Measurements from ENCODE around the gene RAB43. TPM values are rescaled to one million over a fixed set of nuclear protein-coding genes. Genes with fewer than 3 reads are reported as not detected.

RAB43 gene
- total RNA-seq, 1 experiment from 2014 or later = 13.5 TPM

DNA sequence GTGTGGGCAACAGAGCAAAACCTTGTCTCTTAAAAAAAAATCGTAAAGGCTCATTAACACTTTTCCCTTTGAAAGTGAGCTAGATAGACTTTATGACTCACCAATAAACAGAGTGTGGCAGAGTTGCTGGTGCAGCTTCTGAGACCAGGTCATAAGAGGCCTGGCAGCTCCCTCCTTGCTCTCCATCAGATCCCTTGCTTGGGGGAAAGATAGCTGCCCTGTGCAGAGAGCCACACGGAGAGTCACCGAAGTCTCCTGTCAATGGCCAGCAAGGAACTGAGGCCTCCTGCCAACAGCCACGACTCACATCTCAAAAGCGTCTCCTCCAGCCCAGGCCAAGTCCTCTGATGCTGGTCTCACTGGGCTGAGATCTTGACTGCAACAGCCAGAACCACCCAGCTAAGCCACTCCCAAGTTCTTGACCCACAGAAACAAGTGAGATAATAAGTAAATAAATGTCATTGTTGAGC lies 69.7 kb downstream of the RAB43 start:
- intact Hi-C loops (cut with micrococcal nuclease) = no loop called here
- RAD21 ChIA-PET (ENCODE audit: low non-redundant PET in 1 of 2, low total read pairs in 2 of 2, uncharacterized antibody in 2 of 2, unreplicated experiment in 2 of 2) = interaction anchor here in 1 of 2 experiments (0.7 kb wide), 1 partner anchor 72 kb away, joined by 3 read pairs; no protein-coding TSS in a partner anchor
- CTCF ChIA-PET = interaction anchor here (0.9 to 3.1 kb wide), 4 partner anchors 9 to 194 kb away, joined by 3 to 51 read pairs (median 20); partner anchors contain the start of gene RAB43
- H4K20me1 ChIP-seq (ENCODE audit: insufficient read depth) = no peaks in the 10 kb centered on the region
- peaks cover 0 to 24% of the 10 kb centered on the region in 2 experiments; a peak in 3 of 4 replicates for H3K4me1 ChIP-seq (ENCODE audit: control insufficient read depth in 1 of 2, insufficient read depth in 2 of 2, low read length in 2 of 2)
- ATAC-seq (no peak), DNase-seq (ENCODE audit: low read depth, low spot score) (no peak)
- no peaks in the 10 kb centered on the region for H3K27me3 ChIP-seq (ENCODE audit: insufficient read depth, low read length)
- no peaks in the 10 kb centered on the region for H3K79me2 ChIP-seq (ENCODE audit: insufficient read depth, low read length)
- H3K9me2 ChIP-seq (ENCODE audit: insufficient read depth) = no peaks in the 10 kb centered on the region
- H3K4me2 ChIP-seq (ENCODE audit: low read length) = peak overlapping the region; percentile 9; the same call in 1 of the 2 replicates
- no peak overlapping the region for H3K4me3 ChIP-seq (replicated peaks in 1 of 2; ENCODE audit: low read depth in 1 of 2, low read length in 2 of 2)
- no TSS peak for BruUV-seq (replicated peaks)
- H3K9me3 ChIP-seq (ENCODE audit: control insufficient read depth in 1 of 2, insufficient read depth in 1 of 2, low read depth in 1 of 2, low read length in 2 of 2) = no peaks in the 10 kb centered on the region
- H3K27ac ChIP-seq (ENCODE audit: low read depth, low read length) = no peak overlapping the region
- H2AFZ ChIP-seq (ENCODE audit: low read depth, low read length, poor library complexity, severe bottlenecking) = no peak overlapping the region
- no peaks in the 10 kb centered on the region for H3K36me3 ChIP-seq (ENCODE audit: control insufficient read depth in 1 of 2, insufficient read depth in 2 of 2, low read length in 2 of 2)
- no peak overlapping the region for H3K9ac ChIP-seq (ENCODE audit: low read length)
- no peak for TF ChIP-seq SRF (IDR thresholded peaks at IDR 0.05; ENCODE audit: low read depth)
- no peak for TF ChIP-seq YY1 (IDR thresholded peaks at IDR 0.05; ENCODE audit: extremely low read depth, insufficient replicate concordance, low read depth, low read length)
- no peak for TF ChIP-seq SP1 (IDR thresholded peaks at IDR 0.05; ENCODE audit: low read depth)
- TF ChIP-seq FOSL1 (IDR thresholded peaks at IDR 0.05; ENCODE audit: low read depth) = no peak; the same call in 1 of the 2 replicates
- no peak for TF ChIP-seq CBX3 (IDR thresholded peaks at IDR 0.05; ENCODE audit: low read depth)
- no peak for TF ChIP-seq TCF7L2 (IDR thresholded peaks at IDR 0.05; ENCODE audit: borderline replicate concordance, extremely low read depth, insufficient read depth, insufficient read length)
- TF ChIP-seq EGR1 (IDR thresholded peaks at IDR 0.05; ENCODE audit: low read depth) = no peak
- no peak for TF ChIP-seq JUND (IDR thresholded peaks at IDR 0.05)
- TF ChIP-seq, protein P1, sequence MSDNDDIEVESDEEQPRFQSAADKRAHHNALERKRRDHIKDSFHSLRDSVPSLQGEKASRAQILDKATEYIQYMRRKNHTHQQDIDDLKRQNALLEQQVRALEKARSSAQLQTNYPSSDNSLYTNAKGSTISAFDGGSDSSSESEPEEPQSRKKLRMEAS (IDR thresholded peaks at IDR 0.05) = no peak
- TF ChIP-seq, protein P2, sequence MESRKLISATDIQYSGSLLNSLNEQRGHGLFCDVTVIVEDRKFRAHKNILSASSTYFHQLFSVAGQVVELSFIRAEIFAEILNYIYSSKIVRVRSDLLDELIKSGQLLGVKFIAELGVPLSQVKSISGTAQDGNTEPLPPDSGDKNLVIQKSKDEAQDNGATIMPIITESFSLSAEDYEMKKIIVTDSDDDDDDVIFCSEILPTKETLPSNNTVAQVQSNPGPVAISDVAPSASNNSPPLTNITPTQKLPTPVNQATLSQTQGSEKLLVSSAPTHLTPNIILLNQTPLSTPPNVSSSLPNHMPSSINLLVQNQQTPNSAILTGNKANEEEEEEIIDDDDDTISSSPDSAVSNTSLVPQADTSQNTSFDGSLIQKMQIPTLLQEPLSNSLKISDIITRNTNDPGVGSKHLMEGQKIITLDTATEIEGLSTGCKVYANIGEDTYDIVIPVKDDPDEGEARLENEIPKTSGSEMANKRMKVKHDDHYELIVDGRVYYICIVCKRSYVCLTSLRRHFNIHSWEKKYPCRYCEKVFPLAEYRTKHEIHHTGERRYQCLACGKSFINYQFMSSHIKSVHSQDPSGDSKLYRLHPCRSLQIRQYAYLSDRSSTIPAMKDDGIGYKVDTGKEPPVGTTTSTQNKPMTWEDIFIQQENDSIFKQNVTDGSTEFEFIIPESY (IDR thresholded peaks at IDR 0.05; ENCODE audit: extremely low read depth, insufficient replicate concordance, low read length) = no peak
- TF ChIP-seq SIN3A (IDR thresholded peaks at IDR 0.05; ENCODE audit: low read depth) = no peak
- TF ChIP-seq ZFX (IDR thresholded peaks at IDR 0.05) = no peak
- no peak for TF ChIP-seq POLR2AphosphoS5 (IDR thresholded peaks at IDR 0.05; ENCODE audit: low read depth, low read length)
- TF ChIP-seq CEBPB (IDR thresholded peaks at IDR 0.05; ENCODE audit: low read depth) = no peak
- TF ChIP-seq POLR2A (IDR thresholded peaks at IDR 0.05; ENCODE audit: borderline replicate concordance, extremely low read depth, insufficient read depth, insufficient read length) = no peak
- no peak for TF ChIP-seq RAD21 (IDR thresholded peaks at IDR 0.05; ENCODE audit: low read depth)
- POLR2A ChIA-PET = interaction anchor here (0.6 to 1.0 kb wide), 2 partner anchors 12 to 197 kb away, joined by 3 read pairs; partner anchors contain the start of gene COPG1
